Cardiac fibroblast (primary cell): ENCODE measurements around the gene CDH13.

ENCODE experiments used
- DNase-seq, 2 donors: peaks; one replicate each; pipeline versions ENCODE4 v3.0.0 to v3.0.0-alpha.2; 2010; ENCODE audit warnings: low read depth in 2 of 2
- H3K4me3 ChIP-seq, 2 donors: replicated peaks in 1 of 2; 1 replicate in 1 of 2; 2 replicates in 1 of 2; pipeline ENCODE4 v1.5.1; 2011; ENCODE audit warnings: low read depth in 2 of 2, low read length in 2 of 2, mild to moderate bottlenecking in 2 of 2, moderate library complexity in 1 of 2
- CTCF ChIP-seq: IDR thresholded peaks from one replicate; pipeline ENCODE4 v1.5.1; 2011; ENCODE audit warnings: low read depth, mild to moderate bottlenecking, low read length, inconsistent platforms

The CDH13 gene

GRCh38 chr16:83187405-83187804 lies 560.6 kb downstream of the CDH13 start:
- TF ChIP-seq CTCF: no peak
- H3K4me3 ChIP-seq: no peak overlapping the region
- DNase-seq: peak; percentile 52 to 75

- no peak for DNase-seq
Measured at GRCh38 chr16:83196796-83197195, 570.0 kb downstream of the CDH13 start.

GRCh38 chr16:83197450-83197849 lies 570.7 kb downstream of the CDH13 start:
- H3K4me3 ChIP-seq: no peak overlapping the region
- DNase-seq: no peak
- TF ChIP-seq CTCF: no peak

More at GRCh38 chr16:83196796-83197195, 570.0 kb downstream of the CDH13 start:
- H3K4me3 ChIP-seq: no peak overlapping the region
- no peak for TF ChIP-seq CTCF

GRCh38 chr16:83198977-83199376 lies 572.2 kb downstream of the CDH13 start:
- no peak overlapping the region for H3K4me3 ChIP-seq
- DNase-seq: no peak
- TF ChIP-seq CTCF: no peak

GRCh38 chr16:83200005-83200779 lies 573.4 kb downstream of the CDH13 start:
- DNase-seq: peak; percentile 27 to 48
- TF ChIP-seq CTCF: no peak

GRCh38 chr16:83201748-83202147 lies 575.0 kb downstream of the CDH13 start:
- no peak overlapping the region for H3K4me3 ChIP-seq
- no peak for DNase-seq
- TF ChIP-seq CTCF: no peak

More at GRCh38 chr16:83200005-83200779, 573.4 kb downstream of the CDH13 start:
- H3K4me3 ChIP-seq: no peak overlapping the region

- no peak for TF ChIP-seq CTCF
- DNase-seq: peak in 1 of 2 donors; percentile 9
- no peak overlapping the region for H3K4me3 ChIP-seq
Measured at GRCh38 chr16:83205896-83206295, 579.1 kb downstream of the CDH13 start.
